HG02798 (cell line): ENCODE measurements around the gene FZD2.
A peak's percentile ranks its signal among the peaks of the same experiment; 100 is the strongest.
"Not testable (repeated sequence)": the region's sequence is repeated elsewhere in the genome, so short reads cannot be mapped to it uniquely, and the experiment has no call there.

ENCODE experiments used
- ATAC-seq: cut with Tn5 transposase; IDR thresholded peaks from one replicate; pipeline ENCODE4 v1.9.1; 2021; ENCODE audit warnings: mild to moderate bottlenecking; ENCODE audit not compliant: unreplicated experiment, poor library complexity

FZD2 gene

GRCh38 chr17:44556832-44557606, at the start of gene FZD2:
Gene FZD2, plus strand, starts transcription at chr17:44557484. Its CDS starts 205 bp downstream, at chr17:44557689.
- peak; percentile 67 for ATAC-seq

- ATAC-seq: not testable (repeated sequence)
These were observed 45.8 kb upstream of the FZD2 start for GRCh38 chr17:44511241-44512134.

- ATAC-seq: no peak
These were observed 39.3 kb upstream of the FZD2 start for GRCh38 chr17:44518032-44518431.

GRCh38 chr17:44522883-44523671, 34.2 kb upstream of the FZD2 start:
- ATAC-seq: no peak

- no peak for ATAC-seq
These were observed 33.7 kb upstream of the FZD2 start for GRCh38 chr17:44523672-44523972.

GRCh38 chr17:44527102-44527501, 30.2 kb upstream of the FZD2 start:
- no peak for ATAC-seq

GRCh38 chr17:44527954-44528353, 29.3 kb upstream of the FZD2 start:
- ATAC-seq: no peak

- no peak for ATAC-seq
These were observed 27.4 kb upstream of the FZD2 start for GRCh38 chr17:44529864-44530263.

GRCh38 chr17:44530896-44531418, 26.3 kb upstream of the FZD2 start:
- ATAC-seq: no peak

- ATAC-seq: peak; percentile 64
These were observed 23.6 kb upstream of the FZD2 start for GRCh38 chr17:44533533-44534246.

GRCh38 chr17:44536090-44536953, 21.0 kb upstream of the FZD2 start:
- no peak for ATAC-seq

GRCh38 chr17:44537922-44538321, 19.4 kb upstream of the FZD2 start:
- ATAC-seq: not testable (repeated sequence)

- no peak for ATAC-seq
These were observed 17.6 kb upstream of the FZD2 start for GRCh38 chr17:44539673-44540072.

- ATAC-seq: no peak
These were observed 16.8 kb upstream of the FZD2 start for GRCh38 chr17:44540246-44541084.

GRCh38 chr17:44541884-44542581, 15.3 kb upstream of the FZD2 start:
- no peak for ATAC-seq

GRCh38 chr17:44543213-44543904, 13.9 kb upstream of the FZD2 start:
- no peak for ATAC-seq
